GDM1 (cell line): ENCODE data around the gene ZNF512B.
"Not testable (repeated sequence)": the region's sequence is repeated elsewhere in the genome, so short reads cannot be mapped to it uniquely, and the experiment has no call there.

Source experiments
- DNase-seq: peaks from one replicate; lab custom pipeline; 2025; lab: John Stamatoyannopoulos, UW

Gene ZNF512B

GRCh38 chr20:63932606-63933160 lies 37.0 kb downstream of the ZNF512B start:
- DNase-seq = no peak

GRCh38 chr20:63931735-63932134 lies 38.0 kb downstream of the ZNF512B start:
- no peak for DNase-seq

GRCh38 chr20:63930971-63931553 lies 38.7 kb downstream of the ZNF512B start:
- DNase-seq = no peak

GRCh38 chr20:63929473-63929883 lies 40.3 kb downstream of the ZNF512B start:
- not testable (repeated sequence) for DNase-seq

DNA sequence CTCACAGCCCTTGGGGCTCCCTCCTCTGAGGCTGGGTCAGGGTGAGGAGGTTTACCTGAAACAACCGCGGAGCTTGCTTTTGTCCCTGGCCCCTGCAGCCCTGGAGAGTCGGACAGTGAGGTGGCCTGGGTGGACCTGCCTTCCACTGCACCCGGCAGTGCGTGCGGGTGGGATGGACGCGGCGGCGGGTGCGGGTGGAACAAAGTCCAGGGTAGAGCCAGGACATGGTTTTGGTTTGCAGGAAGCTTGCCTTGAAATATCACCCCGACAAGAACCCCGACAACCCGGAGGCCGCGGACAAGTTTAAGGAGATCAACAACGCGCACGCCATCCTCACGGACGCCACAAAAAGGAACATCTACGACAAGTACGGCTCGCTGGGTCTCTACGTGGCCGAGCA lies 40.7 kb downstream of the ZNF512B start:
- no peak for DNase-seq

GRCh38 chr20:63926298-63926697 lies 43.4 kb downstream of the ZNF512B start:
- no peak for DNase-seq

- no peak for DNase-seq
Observed at GRCh38 chr20:63924241-63924640, 45.5 kb downstream of the ZNF512B start.

- no peak for DNase-seq
Observed at GRCh38 chr20:63923651-63924050, 46.1 kb downstream of the ZNF512B start.

GRCh38 chr20:63920226-63920625 lies 49.5 kb downstream of the ZNF512B start:
- DNase-seq = no peak

- DNase-seq = no peak
Observed at GRCh38 chr20:63919130-63919529, 50.6 kb downstream of the ZNF512B start.

- no peak for DNase-seq
Observed at GRCh38 chr20:63917811-63918210, 51.9 kb downstream of the ZNF512B start.

DNA sequence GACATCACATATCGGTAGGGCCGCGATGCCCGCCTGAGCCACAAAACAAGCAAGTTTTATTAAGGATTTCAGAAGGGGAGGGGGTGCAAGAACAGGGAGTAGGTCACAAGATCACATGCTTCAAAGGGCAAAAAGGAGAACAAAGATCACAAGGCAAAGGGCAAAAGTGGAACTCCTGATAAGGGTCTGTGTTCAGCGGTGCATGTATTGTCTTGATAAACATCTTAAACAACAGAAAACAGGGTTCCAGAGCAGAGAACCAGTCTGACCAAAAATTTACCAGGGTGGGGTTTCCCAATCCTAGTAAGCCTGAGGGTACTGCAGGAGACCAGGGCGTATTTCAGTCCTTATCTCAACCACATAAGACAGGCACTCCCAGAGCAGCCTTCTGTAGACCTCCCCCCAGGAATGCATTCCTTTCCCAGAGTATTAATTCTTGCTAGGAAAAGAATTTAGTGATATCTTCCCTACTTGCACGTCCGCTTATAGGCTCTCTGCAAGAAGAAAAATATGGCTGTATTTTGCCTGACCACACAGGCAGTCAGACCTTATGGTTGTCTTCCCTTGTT lies 53.3 kb downstream of the ZNF512B start:
- not testable (repeated sequence) for DNase-seq

DNA sequence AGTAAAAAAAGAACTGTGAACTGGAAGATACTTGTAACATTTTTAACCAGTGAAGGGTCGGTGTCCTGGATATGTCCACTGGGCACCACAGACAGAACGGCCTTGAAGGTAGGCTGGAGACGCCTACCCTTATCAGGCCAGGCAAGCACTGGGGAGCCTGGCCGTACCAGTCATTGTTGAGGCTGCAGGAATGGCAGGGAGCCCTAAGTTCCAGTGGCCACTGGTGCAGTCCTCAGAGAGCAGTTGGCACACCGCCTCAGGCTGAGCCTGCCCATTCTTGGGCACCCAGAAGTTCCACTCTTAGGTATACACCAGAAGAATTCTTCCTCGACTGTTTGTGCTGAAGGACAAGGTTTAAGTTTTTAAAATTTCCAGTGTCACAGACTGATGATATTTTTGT lies 54.3 kb downstream of the ZNF512B start:
- DNase-seq = no peak

GRCh38 chr20:63913768-63914167 lies 56.0 kb downstream of the ZNF512B start:
- no peak for DNase-seq

GRCh38 chr20:63911176-63911575 lies 58.6 kb downstream of the ZNF512B start:
- DNase-seq = no peak

- no peak for DNase-seq
Observed at GRCh38 chr20:63908008-63908682, 61.6 kb downstream of the ZNF512B start.
